Stimulated activated CD8-positive, alpha-beta memory T cell treated with anti-CD3 and anti-CD28 coated beads, Interleukin-15, amount 100 ng/mL, for 48 hours (primary cell): ENCODE data around the gene NUDT14.

Experiments used
- DNase-seq, 2 donors: peaks; one replicate each; pipeline ENCODE4 v3.0.0-alpha.2; 2020; ENCODE audit warnings: low read depth in 2 of 2

The NUDT14 gene

GRCh38 chr14:105135700-105136395 is 45.3 kb downstream of the NUDT14 start:
- no peak for DNase-seq

GRCh38 chr14:105132921-105133654 is 48.0 kb downstream of the NUDT14 start:
- DNase-seq: no peak

GRCh38 chr14:105131241-105131640 is 49.9 kb downstream of the NUDT14 start:
- no peak for DNase-seq

- DNase-seq: no peak
Observed at GRCh38 chr14:105128059-105128458, 53.1 kb downstream of the NUDT14 start.

- no peak for DNase-seq
Observed at GRCh38 chr14:105126981-105127329, 54.2 kb downstream of the NUDT14 start.

GRCh38 chr14:105126126-105126980 is 54.8 kb downstream of the NUDT14 start:
- no peak for DNase-seq

GRCh38 chr14:105124823-105125222 is 56.3 kb downstream of the NUDT14 start:
- DNase-seq: no peak

- DNase-seq: no peak
Observed at GRCh38 chr14:105123981-105124765, 56.9 kb downstream of the NUDT14 start.

- DNase-seq: no peak
Observed at GRCh38 chr14:105123064-105123665, 57.9 kb downstream of the NUDT14 start.
